SK-N-SH treated with all-trans-retinoic acid at 6 μM for 48 hours (cell line): ENCODE data around the gene RAC2.

Source experiments
- ATAC-seq: fragments of 200-7000 bp; cut with Tn5 transposase; 3 replicates; pipeline ENCODE4 v1.9.1; 2020; ENCODE audit warnings: mild to moderate bottlenecking, moderate library complexity
- ARNTL ChIP-seq: fragments of 450-650 bp; formaldehyde crosslinking; IDR thresholded peaks from 2 replicates; pipeline ENCODE4 v1.5.0; 2020; ENCODE audit warnings: low read depth, mild to moderate bottlenecking, moderate library complexity, borderline replicate concordance
- BACH2 ChIP-seq: fragments of 250-450 bp; sonication (Bioruptor Pico); IDR thresholded peaks from 2 replicates; pipeline ENCODE4 v1.9.0; 2021; ENCODE audit warnings: mild to moderate bottlenecking, borderline replicate concordance
- CSDC2 ChIP-seq: fragments of 250-450 bp; sonication (Bioruptor Pico); IDR thresholded peaks from 2 replicates; pipeline ENCODE4 v1.5.0; 2020; ENCODE audit warnings: mild to moderate bottlenecking, moderate library complexity
- ESRRG ChIP-seq: fragments of 250-450 bp; sonication (Bioruptor Pico); IDR thresholded peaks from 2 replicates; pipeline ENCODE4 v1.6.1; 2021; ENCODE audit warnings: mild to moderate bottlenecking
- ISL1 ChIP-seq: fragments of 250-450 bp; sonication (Bioruptor Pico); IDR thresholded peaks from 2 replicates; pipeline ENCODE4 v2.1.2; 2022; ENCODE audit warnings: mild to moderate bottlenecking, moderate library complexity
- OSR1 ChIP-seq: fragments of 250-450 bp; sonication (Bioruptor Pico); IDR thresholded peaks from 2 replicates; pipeline ENCODE4 v1.8.0; 2022; ENCODE audit warnings: moderate library complexity, mild to moderate bottlenecking, inconsistent platforms
- PPARA ChIP-seq: fragments of 250-450 bp; sonication (Bioruptor Pico); IDR thresholded peaks from 2 replicates; pipeline ENCODE4 v1.5.0; 2020; ENCODE audit warnings: mild to moderate bottlenecking, borderline replicate concordance
- RARB ChIP-seq: fragments of 250-450 bp; sonication (Bioruptor Pico); IDR thresholded peaks from 2 replicates; pipeline ENCODE4 v1.8.0; 2021; ENCODE audit warnings: mild to moderate bottlenecking, moderate library complexity
- SNAI2 ChIP-seq: fragments of 250-450 bp; sonication (Bioruptor Pico); IDR thresholded peaks from 2 replicates; pipeline ENCODE4 v1.5.0; 2020; ENCODE audit warnings: mild to moderate bottlenecking, moderate library complexity
- TCF4 ChIP-seq: fragments of 250-450 bp; sonication (Bioruptor Pico); IDR thresholded peaks from 2 replicates; pipeline ENCODE4 v1.8.0; 2021; ENCODE audit warnings: mild to moderate bottlenecking, moderate library complexity, borderline replicate concordance
- TOX ChIP-seq: fragments of 250-450 bp; sonication (Bioruptor Pico); IDR thresholded peaks from 2 replicates; pipeline ENCODE4 v1.8.0; 2021; ENCODE audit warnings: mild to moderate bottlenecking, moderate library complexity, borderline replicate concordance
- ZC3H10 ChIP-seq: fragments of 250-450 bp; sonication (Bioruptor Pico); IDR thresholded peaks from 2 replicates; pipeline ENCODE4 v1.5.1; 2021; ENCODE audit warnings: mild to moderate bottlenecking, moderate library complexity
- ZFP3 ChIP-seq: fragments of 250-450 bp; sonication (Bioruptor Pico); IDR thresholded peaks from 2 replicates; pipeline ENCODE4 v1.5.0; 2020; ENCODE audit warnings: mild to moderate bottlenecking, moderate library complexity
- ZFP30 ChIP-seq: fragments of 450-650 bp; formaldehyde crosslinking; IDR thresholded peaks from 2 replicates; pipeline ENCODE4 v1.5.0; 2022; ENCODE audit warnings: mild to moderate bottlenecking, moderate library complexity
- ZNF565 ChIP-seq: fragments of 450-650 bp; formaldehyde crosslinking; conservative IDR thresholded peaks from 2 replicates; pipeline ENCODE4 v1.5.0; 2020; ENCODE audit warnings: low read depth, mild to moderate bottlenecking, moderate library complexity
- ZNF70 ChIP-seq: fragments of 450-650 bp; formaldehyde crosslinking; IDR thresholded peaks from 2 replicates; pipeline ENCODE4 v1.5.0; 2020; ENCODE audit warnings: mild to moderate bottlenecking, moderate library complexity
- ZNF8 ChIP-seq: fragments of 450-650 bp; formaldehyde crosslinking; IDR thresholded peaks from 2 replicates; pipeline ENCODE4 v1.5.0; 2020; ENCODE audit warnings: mild to moderate bottlenecking, moderate library complexity
- TF ChIP-seq, protein P1 (sequence below): fragments of 250-450 bp; sonication (Bioruptor Pico); IDR thresholded peaks from 2 replicates; pipeline ENCODE4 v1.5.0; 2020; ENCODE audit warnings: mild to moderate bottlenecking, moderate library complexity
- TF ChIP-seq, protein P2 (sequence below): fragments of 250-450 bp; sonication (Bioruptor Pico); IDR thresholded peaks from 2 replicates; pipeline ENCODE4 v1.8.0; 2020; ENCODE audit warnings: mild to moderate bottlenecking, moderate library complexity, borderline replicate concordance
- TF ChIP-seq, protein P3 (sequence below): fragments of 250-450 bp; sonication (Bioruptor Pico); IDR thresholded peaks from 2 replicates; pipeline ENCODE4 v1.5.1; 2020; ENCODE audit warnings: low read depth, mild to moderate bottlenecking, moderate library complexity
- TF ChIP-seq, protein P4 (sequence below): fragments of 250-450 bp; sonication (Bioruptor Pico); IDR thresholded peaks from 2 replicates; pipeline ENCODE4 v1.8.0; 2021; ENCODE audit warnings: low read depth, mild to moderate bottlenecking, moderate library complexity, borderline replicate concordance

RAC2 gene

DNA sequence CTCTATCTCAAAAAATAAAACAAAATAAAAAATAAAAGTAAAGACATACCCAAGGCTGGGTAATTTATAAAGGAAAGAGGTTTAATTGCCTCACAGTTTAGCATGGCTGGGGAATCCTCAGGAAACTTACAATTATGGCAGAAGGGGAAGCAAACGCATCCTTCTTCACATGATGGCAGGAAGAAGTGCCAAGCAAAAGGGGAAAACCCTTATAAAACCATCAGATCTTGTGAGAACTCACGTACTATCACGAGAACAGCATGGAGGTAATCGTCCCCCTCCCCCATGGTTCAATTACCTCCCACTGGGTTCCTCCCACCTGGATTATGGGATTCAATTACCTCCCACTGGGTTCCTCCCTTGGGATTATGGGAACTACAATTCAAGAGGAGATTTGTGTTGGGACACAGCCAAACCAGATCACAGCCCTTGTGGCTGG lies 23.5 kb downstream of the RAC2 start:
- ATAC-seq = no peak
- TF ChIP-seq TOX (CRISPR knock-in tag) (no peak), ISL1 (CRISPR knock-in tag) (no peak), ZFP3 (CRISPR knock-in tag) (no peak), ZNF8 (CRISPR knock-in tag) (no peak), ESRRG (no peak), PPARA (CRISPR knock-in tag) (no peak), ZC3H10 (no peak), OSR1 (no peak), ZNF70 (CRISPR knock-in tag) (no peak), BACH2 (no peak), RARB (no peak), ARNTL (CRISPR knock-in tag) (no peak)
- TF ChIP-seq, protein P1, sequence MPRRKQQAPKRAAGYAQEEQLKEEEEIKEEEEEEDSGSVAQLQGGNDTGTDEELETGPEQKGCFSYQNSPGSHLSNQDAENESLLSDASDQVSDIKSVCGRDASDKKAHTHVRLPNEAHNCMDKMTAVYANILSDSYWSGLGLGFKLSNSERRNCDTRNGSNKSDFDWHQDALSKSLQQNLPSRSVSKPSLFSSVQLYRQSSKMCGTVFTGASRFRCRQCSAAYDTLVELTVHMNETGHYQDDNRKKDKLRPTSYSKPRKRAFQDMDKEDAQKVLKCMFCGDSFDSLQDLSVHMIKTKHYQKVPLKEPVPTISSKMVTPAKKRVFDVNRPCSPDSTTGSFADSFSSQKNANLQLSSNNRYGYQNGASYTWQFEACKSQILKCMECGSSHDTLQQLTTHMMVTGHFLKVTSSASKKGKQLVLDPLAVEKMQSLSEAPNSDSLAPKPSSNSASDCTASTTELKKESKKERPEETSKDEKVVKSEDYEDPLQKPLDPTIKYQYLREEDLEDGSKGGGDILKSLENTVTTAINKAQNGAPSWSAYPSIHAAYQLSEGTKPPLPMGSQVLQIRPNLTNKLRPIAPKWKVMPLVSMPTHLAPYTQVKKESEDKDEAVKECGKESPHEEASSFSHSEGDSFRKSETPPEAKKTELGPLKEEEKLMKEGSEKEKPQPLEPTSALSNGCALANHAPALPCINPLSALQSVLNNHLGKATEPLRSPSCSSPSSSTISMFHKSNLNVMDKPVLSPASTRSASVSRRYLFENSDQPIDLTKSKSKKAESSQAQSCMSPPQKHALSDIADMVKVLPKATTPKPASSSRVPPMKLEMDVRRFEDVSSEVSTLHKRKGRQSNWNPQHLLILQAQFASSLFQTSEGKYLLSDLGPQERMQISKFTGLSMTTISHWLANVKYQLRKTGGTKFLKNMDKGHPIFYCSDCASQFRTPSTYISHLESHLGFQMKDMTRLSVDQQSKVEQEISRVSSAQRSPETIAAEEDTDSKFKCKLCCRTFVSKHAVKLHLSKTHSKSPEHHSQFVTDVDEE (CRISPR knock-in tag) = no peak
- TF ChIP-seq, protein P2, sequence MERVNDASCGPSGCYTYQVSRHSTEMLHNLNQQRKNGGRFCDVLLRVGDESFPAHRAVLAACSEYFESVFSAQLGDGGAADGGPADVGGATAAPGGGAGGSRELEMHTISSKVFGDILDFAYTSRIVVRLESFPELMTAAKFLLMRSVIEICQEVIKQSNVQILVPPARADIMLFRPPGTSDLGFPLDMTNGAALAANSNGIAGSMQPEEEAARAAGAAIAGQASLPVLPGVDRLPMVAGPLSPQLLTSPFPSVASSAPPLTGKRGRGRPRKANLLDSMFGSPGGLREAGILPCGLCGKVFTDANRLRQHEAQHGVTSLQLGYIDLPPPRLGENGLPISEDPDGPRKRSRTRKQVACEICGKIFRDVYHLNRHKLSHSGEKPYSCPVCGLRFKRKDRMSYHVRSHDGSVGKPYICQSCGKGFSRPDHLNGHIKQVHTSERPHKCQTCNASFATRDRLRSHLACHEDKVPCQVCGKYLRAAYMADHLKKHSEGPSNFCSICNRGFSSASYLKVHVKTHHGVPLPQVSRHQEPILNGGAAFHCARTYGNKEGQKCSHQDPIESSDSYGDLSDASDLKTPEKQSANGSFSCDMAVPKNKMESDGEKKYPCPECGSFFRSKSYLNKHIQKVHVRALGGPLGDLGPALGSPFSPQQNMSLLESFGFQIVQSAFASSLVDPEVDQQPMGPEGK = no peak
- TF ChIP-seq, protein P3, sequence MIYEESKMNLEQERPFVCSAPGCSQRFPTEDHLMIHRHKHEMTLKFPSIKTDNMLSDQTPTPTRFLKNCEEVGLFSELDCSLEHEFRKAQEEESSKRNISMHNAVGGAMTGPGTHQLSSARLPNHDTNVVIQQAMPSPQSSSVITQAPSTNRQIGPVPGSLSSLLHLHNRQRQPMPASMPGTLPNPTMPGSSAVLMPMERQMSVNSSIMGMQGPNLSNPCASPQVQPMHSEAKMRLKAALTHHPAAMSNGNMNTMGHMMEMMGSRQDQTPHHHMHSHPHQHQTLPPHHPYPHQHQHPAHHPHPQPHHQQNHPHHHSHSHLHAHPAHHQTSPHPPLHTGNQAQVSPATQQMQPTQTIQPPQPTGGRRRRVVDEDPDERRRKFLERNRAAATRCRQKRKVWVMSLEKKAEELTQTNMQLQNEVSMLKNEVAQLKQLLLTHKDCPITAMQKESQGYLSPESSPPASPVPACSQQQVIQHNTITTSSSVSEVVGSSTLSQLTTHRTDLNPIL (CRISPR knock-in tag) = no peak

DNA sequence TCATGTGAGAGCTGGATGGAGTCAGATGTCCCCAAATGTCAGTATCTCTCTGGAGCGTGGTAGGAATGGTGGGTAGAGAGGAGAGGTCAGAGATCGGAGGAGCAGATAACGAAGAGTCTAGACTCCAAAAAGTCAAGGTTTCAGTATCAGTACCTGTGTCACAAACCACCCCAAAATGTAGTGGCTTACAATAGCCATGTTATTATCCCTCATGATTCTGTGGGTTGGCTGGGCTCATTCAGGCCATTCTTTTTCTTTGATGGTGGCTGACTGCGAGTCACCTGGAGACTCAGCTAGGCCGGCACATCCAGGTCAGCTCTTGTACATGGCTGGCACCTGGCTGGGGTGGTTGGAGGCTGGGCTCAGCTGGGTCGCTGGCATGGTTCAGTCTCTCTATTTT lies 24.5 kb downstream of the RAC2 start:
- no peak for ATAC-seq
- TF ChIP-seq ISL1 (CRISPR knock-in tag) = no peak
- TF ChIP-seq, protein P4, sequence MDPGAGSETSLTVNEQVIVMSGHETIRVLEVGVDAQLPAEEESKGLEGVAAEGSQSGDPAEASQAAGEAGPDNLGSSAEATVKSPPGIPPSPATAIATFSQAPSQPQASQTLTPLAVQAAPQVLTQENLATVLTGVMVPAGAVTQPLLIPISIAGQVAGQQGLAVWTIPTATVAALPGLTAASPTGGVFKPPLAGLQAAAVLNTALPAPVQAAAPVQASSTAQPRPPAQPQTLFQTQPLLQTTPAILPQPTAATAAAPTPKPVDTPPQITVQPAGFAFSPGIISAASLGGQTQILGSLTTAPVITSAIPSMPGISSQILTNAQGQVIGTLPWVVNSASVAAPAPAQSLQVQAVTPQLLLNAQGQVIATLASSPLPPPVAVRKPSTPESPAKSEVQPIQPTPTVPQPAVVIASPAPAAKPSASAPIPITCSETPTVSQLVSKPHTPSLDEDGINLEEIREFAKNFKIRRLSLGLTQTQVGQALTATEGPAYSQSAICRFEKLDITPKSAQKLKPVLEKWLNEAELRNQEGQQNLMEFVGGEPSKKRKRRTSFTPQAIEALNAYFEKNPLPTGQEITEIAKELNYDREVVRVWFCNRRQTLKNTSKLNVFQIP (CRISPR knock-in tag) = no peak
- TF ChIP-seq OSR1 = no peak
- TF ChIP-seq ZC3H10 = no peak
- TF ChIP-seq SNAI2 (CRISPR knock-in tag) = no peak
- no peak for TF ChIP-seq ARNTL (CRISPR knock-in tag)
- no peak for TF ChIP-seq PPARA (CRISPR knock-in tag)
- TF ChIP-seq ZNF565 (CRISPR knock-in tag) = no peak
- no peak for TF ChIP-seq ZNF70 (CRISPR knock-in tag)
- TF ChIP-seq BACH2 = no peak
- TF ChIP-seq TOX (CRISPR knock-in tag) = no peak
- no peak for TF ChIP-seq ESRRG
- TF ChIP-seq RARB = no peak
- TF ChIP-seq, protein P3 (CRISPR knock-in tag) = no peak
- TF ChIP-seq TCF4 = no peak
- no peak for TF ChIP-seq ZFP30 (CRISPR knock-in tag)
- no peak for TF ChIP-seq CSDC2 (CRISPR knock-in tag)
- TF ChIP-seq, protein P1 (CRISPR knock-in tag) = no peak
